VCaP (cell line): ENCODE measurements around the gene ADO.

Experiments used
- H3K27ac ChIP-seq: fragments of 450-650 bp; 2 replicates; pipeline ENCODE4 v1.5.1; 2017
- CTCF ChIP-seq: fragments of 450-650 bp; conservative IDR thresholded peaks from 2 replicates; pipeline ENCODE4 v1.5.1; 2017; ENCODE audit warnings: mild to moderate bottlenecking, moderate library complexity

Gene ADO

DNA sequence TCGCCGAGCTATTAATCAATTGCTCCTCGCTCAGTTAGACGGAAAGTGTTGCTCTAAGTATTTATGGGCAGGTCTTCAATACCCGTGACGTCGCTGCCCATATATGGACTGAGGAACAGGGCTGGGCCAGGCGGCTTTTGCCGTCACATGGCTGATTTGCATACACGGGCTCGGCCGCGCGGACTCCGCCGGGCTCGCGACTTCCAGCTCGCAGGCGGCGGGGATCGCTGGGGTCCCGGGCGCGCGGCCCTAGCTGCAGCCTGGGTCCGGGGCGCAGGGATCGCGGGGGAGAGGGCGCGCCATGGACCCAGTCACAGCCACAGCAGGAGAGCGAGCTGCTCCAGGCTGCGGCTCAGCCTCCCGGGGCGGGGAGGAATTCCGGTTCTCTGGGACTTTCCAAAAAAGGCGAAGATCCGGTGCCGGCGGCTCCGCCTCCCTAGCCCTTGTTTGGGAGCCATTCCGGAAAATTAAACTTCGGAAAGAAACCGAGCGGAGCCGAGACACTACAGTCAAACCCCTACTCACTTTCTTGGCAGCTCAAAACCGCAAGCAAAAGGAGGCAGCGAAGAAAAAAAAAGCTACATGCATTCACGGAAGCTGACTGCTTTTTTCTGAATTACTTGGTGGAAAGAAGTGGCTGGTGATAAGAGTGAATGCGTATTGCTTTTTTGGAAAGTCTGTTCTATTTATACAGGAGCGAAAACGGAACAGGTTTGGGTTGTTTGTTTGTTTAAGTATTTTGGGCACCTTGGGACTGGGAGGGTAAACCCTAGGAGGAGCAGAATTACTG lies 12.0 kb downstream of the ADO start, which contains the start of gene EGR2:
EGR2 (minus strand) TSS at position 36 of the 790 bp plus-strand sequence. CDS start 337 bp downstream, outside the sequence.
- TF ChIP-seq CTCF = no peak
- peak within 1 kb of the TSS; percentile 62 for H3K27ac ChIP-seq

DNA sequence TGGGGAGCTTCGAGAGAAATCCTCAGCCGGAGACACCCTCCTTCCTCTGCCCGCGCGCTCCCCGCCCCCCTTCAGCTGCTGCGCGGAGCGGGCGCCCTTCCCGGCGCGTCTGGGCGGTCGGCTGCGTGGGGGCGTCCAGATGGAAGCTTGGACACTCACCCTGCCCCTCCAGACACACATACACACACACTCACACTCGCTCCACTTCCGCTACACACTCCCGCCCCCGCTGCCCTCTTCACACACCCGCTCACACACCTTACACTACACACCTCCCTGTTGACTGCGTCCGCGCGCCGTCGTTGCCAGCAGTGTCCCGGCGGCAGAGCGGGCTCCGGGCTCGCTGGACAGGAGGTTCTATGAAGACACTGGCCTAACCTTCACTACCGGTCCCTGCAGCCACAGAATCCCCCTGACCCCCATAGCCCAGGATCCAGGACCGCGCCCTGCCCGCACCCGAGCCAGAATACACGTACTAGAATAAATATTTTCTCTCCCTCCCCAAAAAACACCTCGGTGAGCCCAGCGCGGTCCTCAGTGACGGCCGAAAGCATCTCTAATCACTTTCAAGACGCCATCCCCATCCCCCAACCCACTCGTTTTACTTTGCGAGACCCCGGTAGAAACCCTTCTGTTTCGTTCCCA lies 12.7 kb downstream of the ADO start:
- TF ChIP-seq CTCF = no peak
- peak overlapping the region; percentile 62 for H3K27ac ChIP-seq

DNA sequence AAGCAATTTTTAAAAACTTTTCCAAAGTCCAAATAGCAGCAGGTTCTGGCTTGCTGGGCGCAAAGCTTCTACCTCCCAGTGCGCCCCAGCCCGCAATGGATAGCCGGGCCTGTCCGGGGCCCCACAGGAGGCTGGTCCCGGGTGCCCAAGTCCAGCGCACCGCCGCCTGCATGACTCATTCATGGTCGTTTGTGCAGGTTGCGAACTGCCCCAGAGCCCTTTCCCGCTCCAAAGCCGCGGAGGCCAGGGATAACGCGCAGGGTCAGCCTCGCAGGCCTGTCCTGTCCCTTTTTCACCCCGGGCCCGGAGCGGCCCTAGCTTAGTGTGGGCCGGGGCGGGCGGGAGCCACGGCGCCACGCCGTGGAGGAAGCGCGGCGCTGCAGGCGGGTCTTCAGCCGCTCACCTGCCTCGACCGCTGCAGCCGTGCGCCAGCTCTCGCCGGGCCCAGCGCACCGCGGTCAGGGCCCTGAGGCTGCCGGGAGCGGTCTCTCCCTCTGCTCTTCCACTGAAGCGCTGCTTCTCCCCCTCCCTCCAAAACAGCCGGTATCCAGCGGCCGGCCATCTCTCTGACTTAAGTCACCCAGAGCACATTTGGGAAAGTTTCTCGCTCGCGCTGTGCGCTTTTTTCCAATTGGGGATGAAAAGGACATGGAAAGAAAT lies 13.4 kb downstream of the ADO start:
- H3K27ac ChIP-seq = no peak overlapping the region; the same call in 1 of the 2 replicates

DNA sequence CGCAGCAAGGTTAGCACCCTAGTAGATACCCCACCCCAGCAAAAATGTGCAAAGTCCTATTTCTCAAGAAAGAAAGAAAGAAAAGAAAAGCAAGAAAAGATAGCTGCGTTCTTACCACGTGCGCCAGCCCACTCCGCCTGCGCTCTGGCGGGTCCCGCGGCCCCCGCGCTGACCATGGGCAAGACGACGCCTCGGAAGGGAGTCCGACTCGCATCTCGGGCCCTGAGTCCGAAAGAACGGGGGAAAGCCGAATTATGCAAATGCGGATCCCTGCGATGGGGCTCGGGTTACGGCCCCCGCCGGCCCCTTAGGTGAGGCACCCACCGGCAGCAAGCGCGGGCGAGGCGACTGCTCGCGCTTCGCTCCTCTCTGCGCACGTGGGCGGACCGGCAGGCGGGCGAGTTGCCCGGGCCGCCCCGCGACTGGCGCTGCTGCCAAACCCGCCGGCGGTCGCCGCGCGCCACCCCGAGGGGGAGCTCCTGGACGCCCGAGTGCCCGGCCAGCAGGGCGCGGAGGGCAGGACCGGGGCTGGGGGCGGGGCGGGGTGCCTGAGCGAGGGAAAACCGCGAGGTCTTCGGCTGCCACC lies 14.0 kb downstream of the ADO start:
- TF ChIP-seq CTCF = no peak
- no peak overlapping the region for H3K27ac ChIP-seq

More for the DNA sequence above, 13.4 kb downstream of the ADO start:
- TF ChIP-seq CTCF = peak; percentile 92

GRCh38 chr10:62819141-62819920 lies 14.8 kb downstream of the ADO start:
- no peak for TF ChIP-seq CTCF
- no peak overlapping the region for H3K27ac ChIP-seq

GRCh38 chr10:62820586-62820985 lies 16.1 kb downstream of the ADO start:
- no peak overlapping the region for H3K27ac ChIP-seq
- TF ChIP-seq CTCF = no peak
